ENCODE results near the gene RGCC. TPM values are rescaled to one million over a fixed set of nuclear protein-coding genes. Genes with fewer than 3 reads are reported as not detected.

RGCC gene
- total and polyA plus RNA-seq, 9 of the 15 experiments (the other 6 are each of a cell fraction or from before 2014, with no cell fraction given): 0.51 to 10.4 (median 5.8) TPM

DNA sequence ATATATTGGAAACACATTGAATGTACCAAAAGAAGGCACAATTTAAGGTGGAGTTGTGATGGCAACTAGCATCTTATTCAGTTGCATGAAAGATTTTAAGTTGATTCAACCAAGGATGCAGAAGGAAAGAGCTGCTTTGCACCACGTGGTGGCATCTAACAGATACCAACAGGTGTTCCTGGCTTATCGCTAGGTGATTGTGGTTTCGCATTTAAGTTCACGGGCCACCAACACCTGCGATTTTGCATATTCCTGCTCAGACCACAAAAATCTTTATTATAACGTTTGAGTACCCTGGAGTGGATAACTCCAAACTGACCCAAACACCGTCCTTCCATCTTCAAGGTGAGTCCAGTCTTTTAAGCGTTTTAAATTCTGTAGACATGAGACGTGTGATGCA is 45.3 kb downstream of the RGCC start:
- no peak overlapping the region for H3K4me2 ChIP-seq (ENCODE audit: insufficient read depth, low read length)
- H3K27ac ChIP-seq (ENCODE audit: extremely low read depth, low read depth, low read length): no peak overlapping the region
- no peaks in the 10 kb centered on the region for H3K9me3 ChIP-seq (replicated peaks; ENCODE audit: control insufficient read depth, insufficient read depth, low read depth, low read length)
- H4K20me1 ChIP-seq (replicated peaks; ENCODE audit: control insufficient read depth, insufficient read depth, low read length): no peaks in the 10 kb centered on the region
- H3K36me3 ChIP-seq (ENCODE audit: control insufficient read depth, insufficient read depth, low read length): no peaks in the 10 kb centered on the region
- no peaks in the 10 kb centered on the region for H3K9me1 ChIP-seq (ENCODE audit: control insufficient read depth, insufficient read depth, low read length)
- H3K9ac ChIP-seq (ENCODE audit: insufficient read depth in 1 of 2, low read depth in 2 of 2, low read length in 2 of 2): no peak overlapping the region
- no peak overlapping the region for H2AFZ ChIP-seq (ENCODE audit: low read depth, low read length)
- TF ChIP-seq TEAD2 (tag; IDR thresholded peaks at IDR 0.05): no peak
- no TSS peak for BruUV-seq (replicated peaks)
- ChIA-PET CTCF (ENCODE audit: low intra/inter-chr PET ratio) (no interaction called here), POLR2A (no interaction called here)
- ATAC-seq (no peak), FAIRE-seq (no peak), DNase-seq (ENCODE audit: extremely low read depth in 1 of 4, low spot score in 3 of 4) (no peak)
- intact Hi-C loops (cut with micrococcal nuclease) (no loop called here), in situ Hi-C loops (cut with MboI) (no loop called here)
- H3K4me1 ChIP-seq (replicated peaks in 1 of 2; ENCODE audit: control insufficient read depth in 2 of 2, insufficient read depth in 2 of 2, low read length in 2 of 2): no peaks in the 10 kb centered on the region
- peaks cover 0 to 15% of the 10 kb centered on the region in 2 experiments; a peak in 3 of 5 replicates for H3K27me3 ChIP-seq (ENCODE audit: control insufficient read depth in 2 of 2, insufficient read depth in 2 of 2, low read length in 2 of 2)
- under 1% methylated on average over 9 of the region's 9 CpGs for WGBS (ENCODE audit: insufficient coverage, low coverage, missing lambda C conversion rate)
- no peaks in the 10 kb centered on the region for H3K79me2 ChIP-seq (ENCODE audit: control insufficient read depth, insufficient read depth, low read length)
- no peak overlapping the region for H3K4me3 ChIP-seq

DNA sequence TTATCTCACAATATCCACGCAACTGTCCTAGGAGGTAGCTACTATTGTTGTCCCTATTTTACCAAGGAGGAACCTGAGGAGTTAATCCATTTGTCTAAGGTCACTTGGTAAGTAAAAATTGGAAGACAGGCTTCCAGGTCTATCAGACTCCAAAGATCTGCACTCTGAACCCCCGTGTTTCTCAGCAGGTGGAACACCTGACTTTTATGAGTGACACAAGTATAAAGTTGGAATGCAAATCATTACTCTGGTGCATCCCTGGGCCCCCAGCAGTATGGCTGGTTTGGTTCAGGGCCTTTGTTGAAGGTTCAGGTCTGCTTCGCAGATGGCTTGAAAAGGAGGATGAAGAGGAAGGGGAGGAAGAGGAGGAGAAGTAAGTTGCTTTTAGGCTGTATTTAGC is 46.0 kb downstream of the RGCC start:
- Histone ChIP-seq H3K9me3 (replicated peaks; ENCODE audit: control insufficient read depth, insufficient read depth, low read depth, low read length) (no peaks in the 10 kb centered on the region), H3K79me2 (ENCODE audit: control insufficient read depth, insufficient read depth, low read length) (no peaks in the 10 kb centered on the region), H4K20me1 (replicated peaks; ENCODE audit: control insufficient read depth, insufficient read depth, low read length) (no peaks in the 10 kb centered on the region), H3K4me1 (replicated peaks in 1 of 2; ENCODE audit: control insufficient read depth in 2 of 2, insufficient read depth in 2 of 2, low read length in 2 of 2) (no peaks in the 10 kb centered on the region), H3K9ac (ENCODE audit: insufficient read depth in 1 of 2, low read depth in 2 of 2, low read length in 2 of 2) (no peak overlapping the region), H3K4me3 (no peak overlapping the region), H3K27me3 (ENCODE audit: control insufficient read depth in 2 of 2, insufficient read depth in 2 of 2, low read length in 2 of 2) (peaks cover 0 to 12% of the 10 kb centered on the region in 2 experiments; a peak in 3 of 5 replicates), H3K27ac (ENCODE audit: extremely low read depth, low read depth, low read length) (no peak overlapping the region), H3K9me1 (ENCODE audit: control insufficient read depth, insufficient read depth, low read length) (no peaks in the 10 kb centered on the region), H2AFZ (ENCODE audit: low read depth, low read length) (no peak overlapping the region), H3K36me3 (ENCODE audit: control insufficient read depth, insufficient read depth, low read length) (no peaks in the 10 kb centered on the region), H3K4me2 (ENCODE audit: insufficient read depth, low read length) (no peak overlapping the region)
- POLR2A ChIA-PET: no interaction called here
- FAIRE-seq (no peak), ATAC-seq (no peak), DNase-seq (ENCODE audit: extremely low read depth in 1 of 4, low spot score in 3 of 4) (no peak)
- CTCF ChIA-PET (ENCODE audit: low intra/inter-chr PET ratio): no interaction called here
- in situ Hi-C loops (cut with MboI): no loop called here
- 3% methylated on average over 3 of the region's 3 CpGs for WGBS (ENCODE audit: insufficient coverage, low coverage, missing lambda C conversion rate)
- intact Hi-C loops (cut with micrococcal nuclease): no loop called here
- no TSS peak for BruUV-seq (replicated peaks)
- TF ChIP-seq ZBED1 (IDR thresholded peaks at IDR 0.05) (no peak), BRD4 (IDR thresholded peaks at IDR 0.05) (no peak), POLR3G (IDR thresholded peaks at IDR 0.05; ENCODE audit: extremely low read depth, insufficient read length, insufficient replicate concordance) (no peak), KDM2B (CRISPR knock-in tag; IDR thresholded peaks at IDR 0.05) (no peak), TBP (optimal IDR thresholded peaks at IDR 0.05; ENCODE audit: low read depth, low read length) (no peak), ASH1L (IDR thresholded peaks at IDR 0.05; ENCODE audit: borderline replicate concordance, low read depth, partially characterized antibody) (no peak)
- TF ChIP-seq, protein P1, sequence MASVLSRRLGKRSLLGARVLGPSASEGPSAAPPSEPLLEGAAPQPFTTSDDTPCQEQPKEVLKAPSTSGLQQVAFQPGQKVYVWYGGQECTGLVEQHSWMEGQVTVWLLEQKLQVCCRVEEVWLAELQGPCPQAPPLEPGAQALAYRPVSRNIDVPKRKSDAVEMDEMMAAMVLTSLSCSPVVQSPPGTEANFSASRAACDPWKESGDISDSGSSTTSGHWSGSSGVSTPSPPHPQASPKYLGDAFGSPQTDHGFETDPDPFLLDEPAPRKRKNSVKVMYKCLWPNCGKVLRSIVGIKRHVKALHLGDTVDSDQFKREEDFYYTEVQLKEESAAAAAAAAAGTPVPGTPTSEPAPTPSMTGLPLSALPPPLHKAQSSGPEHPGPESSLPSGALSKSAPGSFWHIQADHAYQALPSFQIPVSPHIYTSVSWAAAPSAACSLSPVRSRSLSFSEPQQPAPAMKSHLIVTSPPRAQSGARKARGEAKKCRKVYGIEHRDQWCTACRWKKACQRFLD (CRISPR knock-in tag; IDR thresholded peaks at IDR 0.05): no peak

Data from K562 (cell line).